Activated gamma-delta T cell treated with anti-CD3 and anti-CD28 coated beads, Interleukin-2, amount 50 U/mL, for 16 hours (primary cell): ENCODE data around the gene CMC4.
A peak's percentile ranks its signal among the peaks of the same experiment; 100 is the strongest.

Source experiments
- DNase-seq: peaks from one replicate; pipeline ENCODE4 v3.0.0-alpha.2; 2020; ENCODE audit warnings: low read depth

Gene CMC4

GRCh38 chrX:155070975-155071693, at the start of gene CMC4, which contains the start of the genes BRCC3 and MTCP1:
CMC4 (minus strand) TSS chrX:155071136; CDS start chrX:155064023, 7,113 bp downstream.
BRCC3 (plus strand) TSS chrX:155071508; CDS start chrX:155071528, 20 bp downstream.
MTCP1 (minus strand) TSS chrX:155071136; CDS start chrX:155066010, 5,126 bp downstream.
- peak; percentile 46 for DNase-seq

DNA sequence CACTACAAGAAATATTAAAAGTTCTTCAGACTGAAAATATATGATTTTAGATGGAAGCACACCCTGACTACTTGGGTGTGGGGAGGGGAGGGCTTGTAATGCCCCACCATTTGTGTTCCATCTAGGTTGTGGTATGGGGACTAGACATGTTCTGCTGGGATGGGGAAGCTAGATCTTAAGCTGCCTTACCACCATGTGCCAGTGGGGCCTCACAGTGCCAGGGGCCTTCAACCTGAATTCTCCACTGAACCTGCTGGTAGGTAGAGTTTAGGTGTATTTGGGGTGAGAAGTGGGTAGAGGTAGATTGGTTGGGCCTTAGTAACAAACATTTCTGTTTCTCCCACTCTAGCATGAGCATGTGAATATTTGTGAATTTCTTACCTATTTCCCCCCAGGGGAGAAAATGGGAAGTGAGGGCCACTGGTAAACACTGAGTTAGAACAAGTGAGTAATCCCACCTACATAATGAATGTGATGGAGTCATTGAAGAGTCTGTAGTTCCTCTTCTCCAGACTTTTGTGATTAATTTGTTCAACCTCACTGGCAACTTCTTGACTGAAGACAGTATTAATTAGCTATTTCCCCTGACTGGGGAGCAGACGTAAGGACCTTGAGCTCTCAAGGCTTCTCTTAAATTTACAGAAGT, 44.4 kb upstream of the CMC4 start:
- DNase-seq, result no peak

- DNase-seq, result no peak
Measured at GRCh38 chrX:155113097-155113496, 42.2 kb upstream of the CMC4 start.

GRCh38 chrX:155112171-155112570, 41.2 kb upstream of the CMC4 start:
- DNase-seq, result no peak

GRCh38 chrX:155108427-155108826, 37.5 kb upstream of the CMC4 start:
- no peak for DNase-seq

DNA sequence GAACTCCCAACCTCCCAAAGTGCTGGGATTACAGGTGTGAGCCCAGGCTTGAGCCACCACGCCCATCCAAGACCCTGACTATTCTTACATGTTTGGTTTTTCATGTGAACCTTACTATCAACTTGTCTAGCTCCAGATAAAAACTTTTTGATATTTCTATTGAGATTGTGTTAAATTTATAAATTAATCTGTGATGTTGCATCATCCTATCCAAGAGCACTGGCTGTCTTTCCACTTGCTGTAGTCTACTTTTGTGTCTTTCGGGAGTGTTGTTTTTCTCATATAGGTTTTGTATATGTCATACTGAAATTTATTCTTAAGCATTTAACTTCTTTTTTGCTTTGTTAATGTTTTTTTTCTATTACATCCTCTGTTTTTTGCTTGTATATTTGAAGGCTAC, 35.0 kb upstream of the CMC4 start:
- DNase-seq, result no peak

DNA sequence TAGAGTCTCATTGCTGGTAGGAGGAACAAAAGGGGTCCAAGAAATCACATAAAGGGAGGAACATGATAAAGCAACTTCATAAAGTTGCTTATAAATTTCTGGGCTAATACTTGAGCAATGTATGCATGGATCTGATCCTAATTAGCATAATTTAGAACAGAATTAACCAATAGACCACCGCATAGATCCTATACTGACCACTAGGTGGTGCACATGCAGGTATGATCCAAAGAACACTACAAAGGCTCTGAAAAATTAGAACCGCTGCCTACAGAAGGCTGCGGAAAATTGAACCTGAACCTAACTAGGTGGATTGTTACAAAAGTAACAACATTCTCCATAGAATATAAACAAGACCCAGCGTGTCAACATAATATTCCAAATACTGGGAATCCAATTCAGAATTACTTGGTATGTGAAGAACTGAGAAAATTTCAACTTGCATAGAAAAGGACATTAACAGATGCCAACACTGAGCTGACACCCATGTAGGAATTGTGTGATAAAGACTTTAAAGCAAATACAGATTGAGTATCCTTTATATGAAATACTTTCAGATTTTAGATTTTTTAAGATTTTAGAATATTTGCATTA, 23.6 kb upstream of the CMC4 start:
- DNase-seq, result peak; percentile 6

DNA sequence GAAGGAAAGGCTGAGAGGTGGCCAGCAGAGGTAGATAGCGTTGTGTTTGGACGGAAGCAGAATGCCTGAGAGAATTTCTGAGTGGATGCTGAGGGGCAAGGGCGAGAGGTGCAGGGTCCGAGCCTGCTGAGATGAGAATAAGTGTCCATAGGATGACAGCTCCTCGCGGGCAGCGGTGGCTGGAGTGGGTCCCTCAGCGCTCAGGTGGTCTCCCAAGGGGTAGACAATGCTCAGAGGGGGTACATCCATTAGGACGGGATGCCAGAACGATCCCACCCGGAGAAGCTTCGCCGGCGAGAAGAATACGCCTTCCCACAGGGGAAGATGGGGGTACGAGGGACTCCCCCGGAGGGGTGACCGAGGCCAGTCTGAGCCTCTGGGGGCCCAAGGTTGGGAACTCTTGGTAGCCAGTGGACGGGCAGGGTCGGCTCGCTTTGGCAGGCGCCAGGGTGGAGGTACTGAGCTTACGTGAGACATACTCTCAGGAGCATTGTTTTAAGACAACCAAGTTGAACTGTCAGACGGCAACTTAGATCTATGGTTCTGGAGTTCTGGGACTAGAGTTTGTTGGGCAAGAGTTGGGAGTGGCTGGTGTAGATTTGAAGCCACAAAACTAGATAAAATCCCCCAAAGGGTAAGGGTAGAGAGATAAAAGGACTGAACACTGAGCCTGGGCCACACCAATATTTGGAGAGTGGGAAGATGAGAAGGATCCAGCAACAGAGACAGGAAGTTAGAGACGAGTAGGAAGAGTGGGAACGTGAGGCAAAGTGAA, 16.2 kb upstream of the CMC4 start:
- DNase-seq, result no peak

- no peak for DNase-seq
Measured at GRCh38 chrX:155086202-155086840, 15.4 kb upstream of the CMC4 start.

GRCh38 chrX:155071694-155072280, 851 bp upstream of the CMC4 start:
- DNase-seq, result no peak

DNA sequence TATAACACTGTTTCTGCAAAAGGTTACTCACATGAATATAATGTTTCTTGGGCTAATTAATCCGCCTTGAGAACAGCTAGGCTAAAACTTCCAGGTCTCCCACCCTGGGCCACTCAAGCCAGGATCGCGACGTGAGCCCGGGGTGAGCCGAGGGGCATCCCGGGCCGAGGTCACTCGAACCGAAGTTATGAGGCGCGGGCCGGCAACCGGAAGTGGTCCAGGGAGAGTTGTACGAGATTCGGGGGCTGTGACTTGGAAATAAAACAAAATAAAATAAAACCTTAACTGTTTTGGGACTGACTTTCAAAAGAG, 317 bp downstream of the CMC4 start:
- no peak for DNase-seq

DNA sequence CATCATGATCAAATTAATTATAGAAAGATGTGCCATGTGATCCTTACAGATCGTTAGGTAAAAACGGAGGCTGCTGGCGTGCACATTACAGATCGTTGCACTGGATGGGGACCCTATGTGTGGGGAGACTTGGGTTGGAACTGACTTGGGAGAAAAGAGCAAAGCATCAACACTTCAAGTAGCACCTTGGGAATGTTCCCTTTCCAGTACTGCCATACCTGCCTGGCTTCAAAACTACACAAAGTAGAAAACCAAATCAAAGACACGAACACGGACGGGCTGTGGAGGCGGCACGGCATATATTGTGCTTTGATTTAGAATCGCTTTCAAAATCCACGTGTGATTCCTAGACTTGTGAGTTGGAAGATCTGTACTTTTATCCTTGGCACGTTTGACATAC, 898 bp downstream of the CMC4 start:
- DNase-seq, result no peak

GRCh38 chrX:155069414-155069813, 1.5 kb downstream of the CMC4 start:
- DNase-seq, result no peak

DNA sequence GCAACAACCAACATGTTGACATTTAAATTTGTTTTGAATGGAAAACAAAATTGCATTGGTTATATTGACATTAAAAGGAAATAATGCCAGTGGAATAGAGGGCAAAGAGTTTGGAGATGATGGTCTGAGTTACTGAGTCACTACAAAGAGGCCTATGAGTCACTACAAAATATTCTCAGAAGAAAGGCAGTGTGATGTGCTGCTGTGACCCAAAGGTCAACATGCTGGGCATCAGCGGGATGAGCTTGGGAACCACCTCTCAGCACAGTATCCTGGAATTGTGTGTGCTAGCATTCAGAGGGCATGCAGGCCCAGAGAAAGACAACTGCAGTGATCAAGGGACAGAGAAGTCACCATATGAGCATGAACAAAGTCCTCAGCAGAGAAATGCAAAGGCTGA, 2.8 kb downstream of the CMC4 start:
- DNase-seq, result no peak

GRCh38 chrX:155065035-155065734, 5.8 kb downstream of the CMC4 start:
- DNase-seq, result no peak

GRCh38 chrX:155061760-155062159, 9.2 kb downstream of the CMC4 start:
- DNase-seq, result no peak

DNA sequence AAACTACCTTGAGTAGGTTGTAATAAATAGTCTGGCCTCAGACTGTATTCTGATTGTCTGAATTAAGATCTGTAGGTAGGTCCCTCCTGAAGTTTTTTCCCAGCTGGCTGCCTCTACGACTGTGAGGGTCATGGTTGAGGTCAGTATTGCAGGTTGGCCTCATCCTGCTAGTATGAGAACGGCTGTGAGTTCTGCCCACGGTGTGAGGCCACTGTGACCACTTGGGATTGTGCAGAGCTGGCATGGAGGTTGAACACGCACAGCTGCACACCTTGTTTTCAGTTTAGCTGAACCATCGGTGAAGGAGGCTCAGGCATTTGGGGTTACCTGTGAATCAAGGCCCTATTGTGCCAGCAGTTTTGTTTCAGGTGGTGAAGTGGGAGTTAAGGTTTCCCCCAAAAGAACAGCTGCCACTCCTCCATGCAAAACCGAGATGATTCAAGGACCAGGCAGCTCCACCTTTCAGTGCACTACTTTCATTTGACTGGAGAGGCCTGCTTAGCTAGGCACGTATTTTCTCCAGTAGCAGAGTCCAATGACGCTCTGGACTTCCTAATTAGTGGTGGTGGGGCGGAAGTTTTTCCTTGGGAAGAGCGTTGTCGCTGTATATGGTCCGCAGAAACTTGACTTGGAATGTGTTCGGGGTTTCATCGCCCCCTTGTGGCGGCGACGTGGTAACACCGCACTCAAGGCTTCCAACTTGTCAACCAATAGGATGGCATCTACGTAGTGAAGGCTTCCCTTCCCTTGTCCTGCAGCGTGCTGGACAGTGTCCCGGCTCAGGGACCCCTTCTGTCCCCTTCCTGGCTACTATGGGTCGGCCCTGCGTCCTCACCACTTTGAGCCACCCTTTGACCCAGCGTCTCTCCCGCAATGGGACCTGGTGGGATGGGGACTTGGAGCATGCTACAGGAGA, 13.8 kb downstream of the CMC4 start:
- DNase-seq, result peak; percentile 14

GRCh38 chrX:155056471-155056870, 14.5 kb downstream of the CMC4 start:
- no peak for DNase-seq

- DNase-seq, result no peak
Measured at GRCh38 chrX:155055494-155055893, 15.4 kb downstream of the CMC4 start.

- no peak for DNase-seq
Measured at GRCh38 chrX:155054255-155054654, 16.7 kb downstream of the CMC4 start.
